SW480 (cell line): ENCODE results near the gene CAMKK1.

Experiments used
- DNase-seq: peaks from one replicate; pipeline ENCODE4 v3.0.0-alpha.2; 2016; ENCODE audit warnings: low spot score

CAMKK1 gene

DNA sequence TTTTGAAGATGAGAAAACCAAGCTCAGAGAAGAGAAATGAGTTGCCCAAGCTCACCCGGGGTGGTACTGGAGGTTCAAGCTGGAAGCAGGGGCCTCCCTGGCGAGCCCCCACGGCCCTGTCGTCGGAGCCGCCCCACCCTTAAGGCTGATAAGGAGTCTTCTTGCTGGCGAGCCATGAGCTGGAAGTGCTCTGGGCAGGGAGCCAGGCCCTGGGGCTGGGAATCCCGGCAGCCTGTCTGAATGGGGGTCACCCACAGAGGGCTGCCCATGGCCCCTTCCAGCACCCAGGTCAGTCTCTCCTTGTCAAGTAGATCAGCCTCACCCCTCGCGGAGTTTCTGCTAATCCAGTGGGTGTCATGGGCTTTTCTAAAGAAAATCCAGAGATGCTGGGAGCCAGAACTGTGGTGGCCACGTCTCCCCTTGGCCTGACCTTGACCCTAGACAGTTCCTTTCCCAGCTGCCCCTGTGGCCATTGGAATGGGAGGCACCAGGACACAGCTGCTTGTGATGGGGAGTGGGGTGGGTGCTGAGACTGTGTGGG, 24.6 kb upstream of the CAMKK1 start:
- DNase-seq = no peak

- DNase-seq = no peak
Measured at GRCh38 chr17:3916825-3917224, 24.0 kb upstream of the CAMKK1 start.

- DNase-seq = peak; percentile 33
Measured at GRCh38 chr17:3915995-3916696, 23.3 kb upstream of the CAMKK1 start, which contains the start of gene P2RX1. P2RX1 (minus strand) TSS chr17:3916465; CDS start chr17:3916225, 240 bp downstream.

DNA sequence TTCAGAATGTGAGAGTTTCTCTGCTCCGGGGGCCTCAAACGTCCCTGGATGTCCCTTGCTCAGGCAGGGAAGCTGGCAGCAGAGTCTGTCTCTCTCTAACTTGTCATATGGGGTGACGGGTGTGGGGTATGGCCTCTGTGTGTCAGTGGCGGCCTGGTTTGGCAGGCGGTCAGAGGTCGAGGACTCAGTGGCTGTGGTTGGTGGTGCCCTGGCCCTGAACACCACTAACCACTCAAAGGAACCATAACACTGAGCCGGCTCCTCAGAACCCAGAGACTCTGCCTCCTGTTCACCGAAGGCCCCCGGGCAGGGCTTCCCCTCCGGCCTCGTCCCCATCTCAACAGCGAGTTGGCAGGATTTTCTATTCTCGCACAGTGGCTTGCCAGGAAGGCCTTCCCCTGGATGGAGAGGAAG, 22.7 kb upstream of the CAMKK1 start:
- DNase-seq = no peak

DNA sequence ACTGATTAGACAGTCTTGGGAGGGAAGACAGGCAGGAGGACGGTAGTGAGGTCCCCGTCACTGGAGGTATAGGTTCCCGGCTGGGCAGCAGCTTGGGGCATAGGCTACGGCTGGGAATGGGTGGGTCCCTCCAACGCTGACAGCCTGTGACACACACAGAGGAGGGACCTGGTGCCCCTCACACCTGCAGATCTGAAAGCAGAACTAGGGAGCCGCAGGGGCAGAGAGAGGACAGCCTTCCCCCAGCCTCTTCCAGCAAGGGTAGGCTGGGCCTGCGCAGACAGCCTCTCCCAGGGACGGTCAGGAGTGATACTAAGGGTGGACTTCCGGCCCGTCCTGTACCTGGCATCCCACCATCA, 21.4 kb upstream of the CAMKK1 start:
- no peak for DNase-seq

- DNase-seq = peak; percentile 53
Measured at GRCh38 chr17:3913531-3914311, 20.9 kb upstream of the CAMKK1 start.

GRCh38 chr17:3912827-3913226, 20.0 kb upstream of the CAMKK1 start:
- no peak for DNase-seq

- no peak for DNase-seq
Measured at GRCh38 chr17:3911271-3912053, 18.6 kb upstream of the CAMKK1 start.

- no peak for DNase-seq
Measured at GRCh38 chr17:3910420-3911270, 17.8 kb upstream of the CAMKK1 start.

- no peak for DNase-seq
Measured at GRCh38 chr17:3909257-3909656, 16.4 kb upstream of the CAMKK1 start.

DNA sequence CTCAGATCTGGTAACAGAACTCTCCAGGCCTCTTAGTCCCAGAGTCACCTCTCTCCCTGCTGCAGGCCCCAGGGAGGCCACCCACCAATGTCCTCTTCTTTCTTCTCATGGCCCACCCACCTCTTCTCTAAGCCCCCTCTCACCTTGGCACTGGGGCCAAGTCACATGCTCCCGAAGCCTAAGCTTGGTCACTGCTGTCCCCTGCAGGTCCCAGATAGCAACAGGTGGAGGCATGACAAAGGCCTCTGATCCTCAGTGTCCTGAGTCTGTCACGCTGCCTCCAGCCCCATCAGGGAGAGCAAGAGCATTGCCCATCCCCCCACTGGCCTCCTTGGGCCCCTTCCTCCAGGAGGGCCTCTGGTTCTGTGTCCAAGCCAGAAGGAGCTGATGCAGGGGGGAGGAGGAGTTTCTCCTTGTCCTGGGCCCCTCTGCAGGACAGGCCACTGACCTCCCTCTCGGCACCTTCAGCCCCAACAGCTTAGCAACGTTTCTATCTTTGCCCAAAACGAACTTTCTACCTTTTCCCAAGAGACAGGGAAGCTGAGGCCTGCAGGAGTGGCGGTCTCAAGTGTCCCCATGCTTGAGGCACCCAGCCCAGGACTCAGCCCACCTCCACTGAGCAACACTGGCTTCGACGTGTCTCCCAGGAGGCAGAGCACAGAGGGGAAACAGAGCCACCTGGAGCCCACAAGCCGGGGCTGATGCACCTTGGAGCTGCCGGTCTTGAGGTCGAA, 14.8 kb upstream of the CAMKK1 start:
- DNase-seq = no peak

- no peak for DNase-seq
Measured at GRCh38 chr17:3906881-3907280, 14.0 kb upstream of the CAMKK1 start.

DNA sequence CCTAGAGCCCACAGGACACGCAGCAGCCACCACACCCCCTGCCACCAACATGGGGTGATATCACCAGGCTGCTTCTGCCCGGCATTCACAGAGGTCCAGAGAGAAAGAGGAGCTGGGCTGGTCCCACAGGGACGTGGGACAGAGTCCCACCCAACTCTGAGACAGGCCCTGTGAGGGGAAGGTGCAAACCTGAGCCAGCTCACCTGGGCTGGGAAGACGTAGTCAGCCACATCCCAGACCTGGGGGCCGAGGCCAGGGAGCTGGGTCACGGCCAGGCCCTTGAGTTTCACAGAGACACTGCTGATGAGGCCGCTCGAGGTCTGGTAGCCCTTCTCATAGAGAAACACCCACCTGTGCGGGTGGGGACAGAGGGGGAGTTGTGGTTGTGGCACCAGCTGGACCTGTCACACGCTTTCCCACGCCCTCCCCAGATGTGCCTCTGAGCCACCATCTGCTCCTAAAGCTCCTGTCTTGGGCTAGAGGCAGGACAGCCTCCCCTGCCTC, 12.2 kb upstream of the CAMKK1 start:
- no peak for DNase-seq

DNA sequence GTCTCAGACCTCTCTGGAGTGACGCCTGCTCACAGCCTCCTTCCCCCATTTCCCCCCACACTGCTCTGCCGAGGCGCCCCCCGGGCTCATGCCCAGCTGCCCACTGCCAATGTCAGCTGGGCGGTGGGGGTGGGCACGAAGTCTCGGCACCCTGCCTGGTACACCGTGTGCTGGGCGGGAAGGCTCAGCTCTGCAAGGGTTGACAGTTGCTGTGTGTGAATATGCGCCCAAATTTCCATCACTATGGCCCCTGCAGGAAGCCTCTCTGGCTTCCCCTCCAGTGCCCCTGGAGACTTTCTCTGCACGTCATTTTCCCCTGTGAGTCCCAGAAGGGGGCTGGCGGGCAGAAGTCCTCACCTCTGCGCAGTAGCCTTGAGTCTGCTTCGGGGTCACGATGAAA, 11.6 kb upstream of the CAMKK1 start:
- DNase-seq = no peak

- no peak for DNase-seq
Measured at GRCh38 chr17:3903881-3904290, 11.0 kb upstream of the CAMKK1 start.

DNA sequence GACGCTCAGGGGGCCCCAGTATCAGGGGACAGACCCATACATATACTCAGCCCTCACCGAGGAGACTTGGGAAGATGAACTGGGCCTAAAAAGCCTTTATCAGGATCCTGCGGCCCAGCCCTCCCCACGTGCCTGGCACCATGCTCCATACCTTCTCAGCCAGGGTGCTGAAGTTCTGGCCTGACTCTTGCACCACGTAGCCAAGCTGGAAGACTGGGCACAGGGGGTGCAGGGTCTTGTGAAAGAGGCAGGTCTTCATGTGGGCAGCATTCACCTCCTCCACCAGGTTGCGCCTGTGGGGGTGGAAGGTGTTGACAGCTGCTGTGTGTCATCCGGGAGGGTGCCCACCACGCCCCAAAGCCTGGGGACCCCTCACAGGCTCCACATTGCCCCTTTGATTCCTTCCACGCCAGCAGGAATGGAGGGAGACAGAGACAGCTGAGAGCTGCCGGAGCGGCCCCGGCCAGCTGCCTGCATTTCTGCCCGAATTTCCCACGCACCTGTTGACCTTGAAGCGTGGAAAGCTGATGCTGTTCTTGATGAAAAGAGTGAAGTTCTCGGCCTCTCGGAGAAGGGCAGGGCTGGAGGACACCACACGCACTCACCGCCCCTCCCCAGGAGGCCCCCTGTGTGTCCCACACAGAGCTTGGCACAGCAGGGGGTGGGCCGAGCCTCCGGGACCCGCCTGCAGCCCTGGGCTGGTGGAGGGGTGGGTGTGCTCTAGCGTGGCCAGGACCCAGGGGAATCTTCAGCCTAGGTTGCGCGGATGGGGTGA, 10.4 kb upstream of the CAMKK1 start:
- DNase-seq = no peak

DNA sequence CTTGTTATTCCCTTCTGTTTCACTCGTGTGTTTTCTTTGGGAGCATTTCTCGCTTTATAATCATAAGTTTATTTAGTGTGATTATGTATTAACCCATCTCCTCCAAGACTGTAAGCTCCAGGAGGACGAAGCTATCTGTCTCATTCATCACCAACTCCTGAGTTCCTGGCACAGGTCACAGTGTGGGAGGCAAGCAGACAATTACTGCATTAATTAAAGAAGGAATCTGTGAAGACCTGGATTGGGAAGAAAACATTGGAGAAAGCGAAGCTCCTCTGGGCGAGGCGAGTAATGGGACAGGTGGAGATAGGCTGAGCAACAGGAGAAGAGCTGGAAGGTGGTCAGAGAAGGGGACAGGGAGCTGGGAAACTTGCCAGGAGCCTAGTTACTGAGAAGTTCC, 7.8 kb upstream of the CAMKK1 start:
- no peak for DNase-seq

- DNase-seq = no peak
Measured at GRCh38 chr17:3897731-3898130, 4.9 kb upstream of the CAMKK1 start.

DNA sequence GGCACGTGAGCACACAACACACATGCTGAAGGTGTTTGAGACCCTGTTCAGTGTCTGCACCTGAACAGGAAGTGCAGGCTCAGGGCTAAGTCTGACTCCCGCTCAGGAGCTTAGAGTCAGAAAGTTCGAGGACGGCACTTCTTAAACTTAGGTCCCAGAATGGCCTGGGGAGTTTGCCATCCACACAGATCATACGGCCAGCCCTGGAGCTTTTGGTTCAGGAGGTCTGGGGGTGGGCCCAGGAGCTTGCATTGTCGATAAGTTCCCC, 4.0 kb upstream of the CAMKK1 start:
- DNase-seq = no peak
